KMS-11 (cell line): ENCODE results near the gene DDIT3.

Experiments
- H2AFZ ChIP-seq: fragments of 200-600 bp; sonication (generic); 2 replicates; pipeline ENCODE4 v1.6.1; 2016; ENCODE audit warnings: antibody characterized with exemption, mixed run types, low read depth
- H3K27ac ChIP-seq: fragments of 200-600 bp; sonication (generic); 2 replicates; pipeline ENCODE4 v1.6.1; 2016; ENCODE audit warnings: mild to moderate bottlenecking, mixed run types
- H3K27me3 ChIP-seq: fragments of 200-600 bp; sonication (generic); 2 replicates; pipeline ENCODE4 v1.6.1; 2017; ENCODE audit warnings: mild to moderate bottlenecking, low read depth, mixed run types, moderate library complexity; ENCODE audit not compliant: insufficient read depth
- H3K36me3 ChIP-seq: fragments of 200-600 bp; sonication (generic); 2 replicates; pipeline ENCODE4 v1.6.1; 2017; ENCODE audit warnings: mild to moderate bottlenecking, mixed run types; ENCODE audit not compliant: insufficient read depth
- H3K4me1 ChIP-seq: fragments of 200-600 bp; sonication (generic); 2 replicates; pipeline ENCODE4 v1.6.1; 2016; ENCODE audit warnings: mild to moderate bottlenecking, low read depth, mixed run types; ENCODE audit not compliant: poor library complexity, severe bottlenecking
- H3K4me2 ChIP-seq: fragments of 200-600 bp; sonication (generic); 2 replicates; pipeline ENCODE4 v1.7.0; 2016; ENCODE audit warnings: mild to moderate bottlenecking, mixed run types
- H3K4me3 ChIP-seq: fragments of 200-600 bp; sonication (generic); IDR thresholded peaks from 2 replicates; pipeline ENCODE4 v1.6.1; 2017; ENCODE audit warnings: low read depth, low read length, mixed read lengths; ENCODE audit not compliant: insufficient read depth
- H3K79me2 ChIP-seq: fragments of 200-600 bp; sonication (generic); 2 replicates; pipeline ENCODE4 v1.6.1; 2016; ENCODE audit warnings: low read depth, mixed run types; ENCODE audit not compliant: insufficient read depth
- H3K9ac ChIP-seq: fragments of 200-600 bp; sonication (generic); 2 replicates; pipeline ENCODE4 v1.6.1; 2016; ENCODE audit warnings: mild to moderate bottlenecking, mixed run types
- H4K20me1 ChIP-seq: fragments of 200-600 bp; sonication (generic); 2 replicates; pipeline ENCODE4 v1.6.1; 2016; ENCODE audit warnings: mild to moderate bottlenecking, mixed run types; ENCODE audit not compliant: insufficient read depth
- CTCF ChIP-seq: fragments of 200-600 bp; sonication (generic); conservative IDR thresholded peaks from 2 replicates; pipeline ENCODE4 v1.6.1; 2017; ENCODE audit warnings: low read depth, mild to moderate bottlenecking, antibody characterized with exemption, low read length, moderate library complexity, mixed read lengths

The DDIT3 gene

GRCh38 chr12:57545809-57546437 lies 25.6 kb upstream of the DDIT3 start:
- Histone ChIP-seq H4K20me1 (no peaks in the 10 kb centered on the region), H3K4me3 (peak overlapping the region; percentile 85), H3K4me1 (peaks cover 46% of the 10 kb centered on the region), H3K4me2 (peak overlapping the region; percentile 91), H3K9ac (peak overlapping the region; percentile 84; the same call in 1 of the 2 replicates), H3K79me2 (peaks cover 24% of the 10 kb centered on the region), H3K36me3 (no peaks in the 10 kb centered on the region), H3K27me3 (peaks cover 30% of the 10 kb centered on the region), H3K27ac (peak overlapping the region; percentile 42; the same call in 1 of the 2 replicates), H2AFZ (peak overlapping the region; percentile 68)
- no peak for TF ChIP-seq CTCF

- Histone ChIP-seq H3K36me3 (peaks cover 4% of the 10 kb centered on the region; the same call in 1 of the 2 replicates), H3K9ac (no peak overlapping the region), H3K27me3 (peaks cover 14% of the 10 kb centered on the region), H4K20me1 (no peaks in the 10 kb centered on the region), H3K27ac (no peak overlapping the region), H2AFZ (no peak overlapping the region), H3K4me3 (no peak overlapping the region), H3K79me2 (peaks cover 24% of the 10 kb centered on the region), H3K4me1 (peaks cover 30% of the 10 kb centered on the region), H3K4me2 (no peak overlapping the region)
- no peak for TF ChIP-seq CTCF
Observed at GRCh38 chr12:57543581-57543980, 23.3 kb upstream of the DDIT3 start.

- Histone ChIP-seq H3K4me1 (peaks cover 18% of the 10 kb centered on the region), H3K27me3 (no peaks in the 10 kb centered on the region), H4K20me1 (no peaks in the 10 kb centered on the region), H3K79me2 (peaks cover 23% of the 10 kb centered on the region), H3K9ac (no peak overlapping the region), H3K36me3 (peaks cover 4% of the 10 kb centered on the region; the same call in 1 of the 2 replicates), H2AFZ (no peak overlapping the region), H3K4me2 (no peak overlapping the region), H3K4me3 (no peak overlapping the region), H3K27ac (no peak overlapping the region)
- TF ChIP-seq CTCF, result no peak
Observed at GRCh38 chr12:57541717-57542116, 21.4 kb upstream of the DDIT3 start.

GRCh38 chr12:57541001-57541400 lies 20.7 kb upstream of the DDIT3 start:
- no peak overlapping the region for H3K9ac ChIP-seq
- H3K27me3 ChIP-seq, result no peaks in the 10 kb centered on the region
- no peak overlapping the region for H3K4me2 ChIP-seq
- H3K79me2 ChIP-seq, result peaks cover 15% of the 10 kb centered on the region
- H3K4me3 ChIP-seq, result no peak overlapping the region
- H3K36me3 ChIP-seq, result peaks cover 4% of the 10 kb centered on the region; the same call in 1 of the 2 replicates
- no peak overlapping the region for H3K27ac ChIP-seq
- H3K4me1 ChIP-seq, result peaks cover 14% of the 10 kb centered on the region
- no peaks in the 10 kb centered on the region for H4K20me1 ChIP-seq
- TF ChIP-seq CTCF, result no peak
- no peak overlapping the region for H2AFZ ChIP-seq
